Coronary artery (tissue), 2 donors: Measurements from ENCODE around the gene PARD3.

ENCODE experiments used
- DNase-seq: peaks from one replicate; pipeline ENCODE4 v3.0.0-alpha.2; 2017; ENCODE audit warnings: low spot score
- H3K27ac ChIP-seq, 2 donors: fragments of 200-600 bp; sonication (generic); one replicate each; pipeline ENCODE4 v1.5.1; 2016 to 2019
- H3K4me3 ChIP-seq: fragments of 200-600 bp; sonication (generic); 2 replicates; pipeline ENCODE4 v1.5.1; 2016; ENCODE audit warnings: mild to moderate bottlenecking, moderate library complexity
- CTCF ChIP-seq: fragments of 200-600 bp; sonication (generic); IDR thresholded peaks from one replicate; pipeline ENCODE4 v1.5.1; 2019; ENCODE audit warnings: antibody characterized with exemption

Gene PARD3

GRCh38 chr10:34698248-34698831, 116.8 kb downstream of the PARD3 start:
- TF ChIP-seq CTCF: no peak
- no peak overlapping the region for H3K27ac ChIP-seq
- no peak for DNase-seq
- H3K4me3 ChIP-seq: no peak overlapping the region

- Histone ChIP-seq H3K4me3 (no peak overlapping the region), H3K27ac (no peak overlapping the region)
- TF ChIP-seq CTCF: no peak
- DNase-seq: no peak
Observed at GRCh38 chr10:34697351-34698247, 117.5 kb downstream of the PARD3 start.

DNA sequence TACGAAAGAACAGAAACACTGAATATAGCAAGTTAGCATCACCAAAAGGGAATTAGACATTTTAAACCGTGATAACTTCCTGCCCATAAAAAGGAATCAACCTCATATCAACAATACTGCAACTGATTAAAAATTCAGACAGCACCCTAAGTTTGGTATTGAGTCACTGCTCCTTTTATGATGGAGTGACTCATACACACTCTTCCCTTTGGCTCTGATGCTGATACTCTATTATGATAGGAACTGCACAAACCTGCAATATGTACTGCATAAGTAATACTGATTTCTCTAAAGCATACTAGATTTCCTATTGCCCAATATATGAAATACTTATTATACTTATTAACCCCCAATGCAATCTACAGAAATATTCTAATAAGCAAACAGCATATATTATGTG, 118.7 kb downstream of the PARD3 start:
- TF ChIP-seq CTCF: no peak
- no peak for DNase-seq
- Histone ChIP-seq H3K27ac (no peak overlapping the region), H3K4me3 (no peak overlapping the region)

- DNase-seq: no peak
- no peak overlapping the region for H3K27ac ChIP-seq
Observed at GRCh38 chr10:34690383-34691049, 124.6 kb downstream of the PARD3 start.

DNA sequence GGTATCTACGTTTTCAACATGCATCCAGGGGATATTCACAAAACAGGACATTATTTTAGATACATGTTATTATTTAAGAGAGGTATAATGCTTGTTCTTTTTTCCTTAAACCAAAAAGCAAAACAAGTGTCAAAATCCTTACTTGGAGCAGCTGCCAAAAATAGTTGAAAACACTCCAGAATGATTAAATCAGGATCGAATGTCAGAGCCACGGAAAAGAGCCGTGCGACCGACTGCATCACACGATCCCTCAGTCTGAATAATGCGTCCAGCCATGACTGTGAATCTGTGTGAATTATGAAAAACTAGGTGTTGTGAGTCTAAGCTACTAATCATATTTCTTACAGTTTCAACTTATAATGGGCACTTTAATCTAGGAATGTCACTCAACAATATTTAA, 126.0 kb downstream of the PARD3 start:
- Histone ChIP-seq H3K4me3 (peak overlapping the region; percentile 20), H3K27ac (no peak overlapping the region)
- no peak for TF ChIP-seq CTCF
- DNase-seq: no peak

More at GRCh38 chr10:34690383-34691049, 124.6 kb downstream of the PARD3 start:
- TF ChIP-seq CTCF: no peak
- no peak overlapping the region for H3K4me3 ChIP-seq

DNA sequence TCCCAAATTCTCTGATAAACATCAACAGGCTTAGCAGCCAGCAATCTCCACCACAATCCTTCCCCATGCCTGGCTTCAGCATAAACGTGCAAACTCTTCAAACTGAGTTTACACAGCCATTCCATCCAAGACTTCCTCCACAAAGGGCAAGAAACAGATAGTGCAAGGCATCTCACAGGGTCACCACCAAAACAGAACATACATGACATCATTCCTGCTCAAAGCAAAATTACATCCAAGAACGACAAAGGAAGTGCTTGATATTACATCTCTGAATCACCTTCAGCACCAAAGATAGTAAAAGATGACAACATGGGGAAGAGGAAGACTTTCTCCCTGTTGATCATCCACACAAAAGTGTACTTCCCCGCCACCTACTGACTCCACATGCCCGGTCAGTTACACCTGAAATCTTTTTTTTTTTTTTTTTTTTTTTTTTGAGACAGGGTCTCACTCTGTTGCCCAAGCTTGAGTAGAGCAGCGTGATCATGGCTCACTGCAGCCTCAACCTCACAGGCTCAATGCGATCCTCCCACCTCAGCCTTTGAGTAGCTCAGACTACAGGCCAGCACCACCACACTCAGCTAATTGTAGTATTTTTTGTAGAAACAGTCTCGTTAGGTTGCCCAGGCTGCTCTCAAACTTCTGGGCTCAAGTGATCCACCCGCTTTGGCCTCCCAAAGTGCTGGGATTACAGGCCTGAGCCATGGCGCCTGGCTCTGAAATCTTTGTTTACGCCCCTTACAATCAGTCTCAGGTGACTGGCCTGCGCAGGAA, 127.5 kb downstream of the PARD3 start:
- Histone ChIP-seq H3K27ac (no peak overlapping the region), H3K4me3 (no peak overlapping the region)
- DNase-seq: no peak
- TF ChIP-seq CTCF: no peak
